ENCODE results near the gene BTBD10. TPM values are rescaled to one million over a fixed set of nuclear protein-coding genes. Genes with fewer than 3 reads are reported as not detected.

The BTBD10 gene
- total RNA-seq, 2 experiments from 2014 or later = 13.3 to 14.8 TPM

GRCh38 chr11:13461291-13461690 lies 1.7 kb downstream of the BTBD10 start:
- no peaks in the 10 kb centered on the region for H3K27me3 Mint-ChIP-seq
- Histone ChIP-seq H3K27me3 (ENCODE audit: control insufficient read depth in 1 of 2, insufficient read depth in 2 of 2, low read length in 2 of 2) (no peaks in the 10 kb centered on the region), H3K4me1 (ENCODE audit: insufficient read depth, low read length) (peaks cover 15% of the 10 kb centered on the region), H3K9me3 (ENCODE audit: control insufficient read depth in 1 of 2, insufficient read depth in 1 of 2, low read length in 2 of 2) (no peaks in the 10 kb centered on the region), H3K27ac (ENCODE audit: low read depth in 1 of 2, low read length in 2 of 2) (no peak overlapping the region), H3K4me3 (ENCODE audit: low read length) (no peak overlapping the region), H3K36me3 (ENCODE audit: insufficient read depth, low read length) (no peaks in the 10 kb centered on the region)
- H3K9me3 Mint-ChIP-seq = no peaks in the 10 kb centered on the region
- H3K4me1 Mint-ChIP-seq (ENCODE audit: low read depth) = peaks cover 66% of the 10 kb centered on the region
- intact Hi-C loops (cut with DNase I, micrococcal nuclease) = loop anchor here (5.0 to 10.0 kb wide), 5 partner anchors 204 to 1616 kb away; partner anchors contain the start of genes CYP2R1 (in 1 of the 2), FAR1 (in 1 of the 2) and USP47 (in 1 of the 2)
- DNase-seq (no peak), ATAC-seq (ENCODE audit: poor library complexity) (no peak)
- ChIA-PET POLR2A (interaction anchor here (0.7 to 2.6 kb wide), 3 partner anchors 11 to 26 kb away, joined by 3 to 12 read pairs (median 3); no protein-coding TSS in a partner anchor), CTCF (no interaction called here)
- TF ChIP-seq CTCF (IDR thresholded peaks at IDR 0.05) = no peak
- H3K4me3 Mint-ChIP-seq = peak overlapping the region; percentile 100
- H3K27ac Mint-ChIP-seq = no peak overlapping the region
- peaks cover 31% of the 10 kb centered on the region for H3K36me3 Mint-ChIP-seq (ENCODE audit: low read depth)

- H3K4me3 ChIP-seq (ENCODE audit: low read length) = no peak overlapping the region
- H3K36me3 Mint-ChIP-seq (ENCODE audit: low read depth) = peaks cover 40% of the 10 kb centered on the region
- H3K9me3 Mint-ChIP-seq = peaks cover 2% of the 10 kb centered on the region
- H3K4me1 Mint-ChIP-seq (ENCODE audit: low read depth) = peaks cover 67% of the 10 kb centered on the region
- no peak overlapping the region for H3K27ac ChIP-seq (ENCODE audit: low read depth in 1 of 2, low read length in 2 of 2)
- no peak for TF ChIP-seq CTCF (IDR thresholded peaks at IDR 0.05)
- no peak overlapping the region for H3K4me3 Mint-ChIP-seq
- DNase-seq = no peak
- H3K4me1 ChIP-seq (ENCODE audit: insufficient read depth, low read length) = no peaks in the 10 kb centered on the region
- intact Hi-C loops (cut with DNase I, micrococcal nuclease) = no loop called here
- ChIA-PET CTCF (no interaction called here), POLR2A (interaction anchor here (0.6 to 1.7 kb wide), 2 partner anchors 11 to 12 kb away, joined by 3 to 8 read pairs; partner anchors contain the start of gene BTBD10)
- no peaks in the 10 kb centered on the region for H3K27me3 Mint-ChIP-seq
- peak; percentile 46 for ATAC-seq (ENCODE audit: poor library complexity)
- peaks cover 3 to 5% of the 10 kb centered on the region in 2 experiments for H3K9me3 ChIP-seq (ENCODE audit: control insufficient read depth in 1 of 2, insufficient read depth in 1 of 2, low read length in 2 of 2)
- H3K36me3 ChIP-seq (ENCODE audit: insufficient read depth, low read length) = peaks cover 3% of the 10 kb centered on the region
- no peaks in the 10 kb centered on the region for H3K27me3 ChIP-seq (ENCODE audit: control insufficient read depth in 1 of 2, insufficient read depth in 2 of 2, low read length in 2 of 2)
- peak overlapping the region; percentile 40 for H3K27ac Mint-ChIP-seq
Observed at GRCh38 chr11:13450832-13451397, 12.1 kb downstream of the BTBD10 start.

- Histone ChIP-seq H3K27me3 (ENCODE audit: control insufficient read depth in 1 of 2, insufficient read depth in 2 of 2, low read length in 2 of 2) (no peaks in the 10 kb centered on the region), H3K4me1 (ENCODE audit: insufficient read depth, low read length) (no peaks in the 10 kb centered on the region), H3K9me3 (ENCODE audit: control insufficient read depth in 1 of 2, insufficient read depth in 1 of 2, low read length in 2 of 2) (peaks cover 3 to 5% of the 10 kb centered on the region in 2 experiments), H3K36me3 (ENCODE audit: insufficient read depth, low read length) (peaks cover 3% of the 10 kb centered on the region), H3K27ac (ENCODE audit: low read depth in 1 of 2, low read length in 2 of 2) (no peak overlapping the region), H3K4me3 (ENCODE audit: low read length) (no peak overlapping the region)
- Mint-ChIP-seq H3K4me3 (no peak overlapping the region), H3K27ac (no peak overlapping the region), H3K36me3 (ENCODE audit: low read depth) (peaks cover 41% of the 10 kb centered on the region), H3K4me1 (ENCODE audit: low read depth) (peaks cover 71% of the 10 kb centered on the region), H3K9me3 (peaks cover 2% of the 10 kb centered on the region), H3K27me3 (no peaks in the 10 kb centered on the region)
- no peak for DNase-seq
- ChIA-PET CTCF (no interaction called here), POLR2A (interaction anchor here (0.6 to 0.7 kb wide), 2 partner anchors 12 to 14 kb away, joined by 3 read pairs; partner anchors contain the start of gene BTBD10)
- TF ChIP-seq CTCF (IDR thresholded peaks at IDR 0.05) = no peak
- ATAC-seq (ENCODE audit: poor library complexity) = no peak
- intact Hi-C loops (cut with DNase I, micrococcal nuclease) = no loop called here
Observed at GRCh38 chr11:13449522-13449921, 13.5 kb downstream of the BTBD10 start.

All from CD4-positive, alpha-beta T cell (primary cell).